HepG2 (cell line): Measurements from ENCODE around the gene SKIC2. TPM values are rescaled to one million over a fixed set of nuclear protein-coding genes. Genes with fewer than 3 reads are reported as not detected.
A peak's percentile ranks its signal among the peaks of the same experiment; 100 is the strongest.

ENCODE experiments used
- FOXK2 ChIP-seq: fragments of 450-650 bp; IDR thresholded peaks from 2 replicates; pipeline ENCODE4 v1.6.1; 2016
- HIVEP1 ChIP-seq: sonication (generic); formaldehyde crosslinking; IDR thresholded peaks from 2 replicates; pipeline ENCODE4 v1.4.0; 2020; ENCODE audit warnings: mild to moderate bottlenecking, missing genetic modification reagents
- MEIS2 ChIP-seq: sonication (generic); formaldehyde crosslinking; IDR thresholded peaks from 2 replicates; pipeline ENCODE4 v1.9.0; 2021; ENCODE audit warnings: mild to moderate bottlenecking, missing genetic modification reagents
- MZF1 ChIP-seq: sonication (generic); formaldehyde crosslinking; IDR thresholded peaks from 2 replicates; pipeline ENCODE4 v1.8.1; 2023; ENCODE audit warnings: mild to moderate bottlenecking, missing genetic modification reagents, borderline replicate concordance
- NFATC3 ChIP-seq: sonication (generic); formaldehyde crosslinking; IDR thresholded peaks from 2 replicates; pipeline ENCODE4 v1.5.1; 2020; ENCODE audit warnings: mild to moderate bottlenecking, missing genetic modification reagents
- NR2C2 ChIP-seq: sonication (generic); formaldehyde crosslinking; IDR thresholded peaks from 2 replicates; pipeline ENCODE4 v1.4.0; 2020; ENCODE audit warnings: missing genetic modification reagents, mild to moderate bottlenecking, moderate library complexity, borderline replicate concordance
- PAWR ChIP-seq: sonication (generic); formaldehyde crosslinking; IDR thresholded peaks from 2 replicates; pipeline ENCODE4 v1.4.0; 2020; ENCODE audit warnings: missing genetic modification reagents, mild to moderate bottlenecking, borderline replicate concordance
- RARA ChIP-seq: IDR thresholded peaks from 2 replicates; pipeline ENCODE4 v1.6.1; 2016; ENCODE audit warnings: missing genetic modification reagents, missing compliant biosample characterization
- THYN1 ChIP-seq: sonication (generic); formaldehyde crosslinking; IDR thresholded peaks from 2 replicates; pipeline ENCODE4 v1.8.1; 2023; ENCODE audit warnings: low read depth, mild to moderate bottlenecking, moderate library complexity, missing genetic modification reagents, borderline replicate concordance
- XRCC5 ChIP-seq: fragments of 200-400 bp; formaldehyde crosslinking; optimal IDR thresholded peaks from 2 replicates; pipeline ENCODE3; 2017; ENCODE audit warnings: mild to moderate bottlenecking, low read length
- ZNF292 ChIP-seq: sonication (generic); formaldehyde crosslinking; IDR thresholded peaks from 2 replicates; pipeline ENCODE4 v1.8.1; 2022; ENCODE audit warnings: mild to moderate bottlenecking, low read depth, missing genetic modification reagents, borderline replicate concordance
- ZNF558 ChIP-seq: sonication (generic); formaldehyde crosslinking; IDR thresholded peaks from 2 replicates; pipeline ENCODE4 v1.9.0; 2022; ENCODE audit warnings: mild to moderate bottlenecking, missing genetic modification reagents, borderline replicate concordance
- ZNF570 ChIP-seq: sonication (generic); formaldehyde crosslinking; IDR thresholded peaks from 2 replicates; pipeline ENCODE4 v1.4.0; 2020; ENCODE audit warnings: mild to moderate bottlenecking, missing genetic modification reagents, borderline replicate concordance
- polyA plus RNA-seq, 8 experiments: library from polyadenylated mRNA; depleted of rRNA in 3 of 8; stranded (reverse) in 7 of 8; unstranded in 1 of 8; fragments of >200 nt; fragmentation: Illumina TruSeq in 4 of 8; extraction: Trizol in 4 of 8; gene quantifications; 2 replicates each; pipeline versions ENCODE4 v1.2.1 to v1.2.3, GENCODE V29; 2011 to 2016; ENCODE audit warnings: low read depth in 4 of 8, missing spikeins in 1 of 8, mixed read lengths in 1 of 8; ENCODE audit not compliant: insufficient read depth in 1 of 8
- total RNA-seq, 5 experiments: library from RNA; depleted of rRNA; stranded (reverse); fragments of >200 nt; fragmentation: Illumina TruSeq; extraction: Trizol; gene quantifications; 2 replicates each; pipeline ENCODE4 v1.2.3, GENCODE V29; 2016; ENCODE audit warnings: low read depth in 1 of 5
- TF ChIP-seq, protein P1 (sequence below): IDR thresholded peaks from 2 replicates; pipeline ENCODE4 v1.6.1; 2016; ENCODE audit warnings: mild to moderate bottlenecking
- TF ChIP-seq, protein P2 (sequence below): IDR thresholded peaks from 2 replicates; pipeline ENCODE4 v1.6.1; 2016; ENCODE audit warnings: low read depth
- TF ChIP-seq, protein P3 (sequence below): sonication (generic); formaldehyde crosslinking; IDR thresholded peaks from 2 replicates; pipeline ENCODE4 v1.5.0; 2020; ENCODE audit warnings: mild to moderate bottlenecking, missing genetic modification reagents, borderline replicate concordance
- TF ChIP-seq, protein P4 (sequence below): sonication (generic); formaldehyde crosslinking; IDR thresholded peaks from 2 replicates; pipeline ENCODE4 v1.8.1; 2022; ENCODE audit warnings: mild to moderate bottlenecking, missing genetic modification reagents
- TF ChIP-seq, protein P5 (sequence below): sonication (generic); formaldehyde crosslinking; IDR thresholded peaks from 2 replicates; pipeline ENCODE4 v1.5.0; 2020; ENCODE audit warnings: mild to moderate bottlenecking, missing genetic modification reagents

The SKIC2 gene
- total and polyA plus RNA-seq, 2 of the 13 experiments (the other 11 are each of a cell fraction or from before 2014, with no cell fraction given), result 67.1 to 68.4 TPM

DNA sequence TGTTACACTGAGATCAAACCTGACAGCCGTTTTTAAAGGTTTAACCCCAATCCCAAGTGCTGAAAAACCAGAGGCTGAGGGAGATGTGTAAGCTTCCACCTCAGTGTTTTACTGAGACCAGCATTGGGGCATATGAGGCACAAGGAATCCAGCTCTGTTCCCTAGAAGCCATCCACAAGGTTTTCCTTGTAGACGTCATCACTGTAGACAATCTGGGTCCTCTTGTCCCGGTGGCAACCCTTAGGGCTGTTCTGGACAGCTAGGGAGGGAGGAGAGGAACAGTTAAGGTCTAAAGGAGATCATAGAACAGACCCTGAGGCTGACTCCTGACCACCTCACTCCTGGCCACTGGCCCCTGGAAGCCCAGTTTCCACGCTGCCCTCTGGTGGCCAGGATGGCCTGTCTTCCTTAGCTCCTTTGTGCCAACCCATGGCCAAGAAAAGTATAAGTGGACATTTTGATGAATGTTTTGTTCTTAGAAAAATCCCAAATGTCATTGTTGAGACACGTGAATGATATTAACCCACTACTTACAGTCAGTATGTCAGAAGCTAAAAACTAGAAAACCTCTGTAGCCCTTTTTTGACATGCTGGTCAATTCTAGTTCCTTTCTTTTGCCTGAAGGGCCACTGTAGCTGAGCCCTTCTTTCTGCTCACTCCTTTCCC lies 6.7 kb upstream of the SKIC2 start (continued):
- TF ChIP-seq, protein P1, sequence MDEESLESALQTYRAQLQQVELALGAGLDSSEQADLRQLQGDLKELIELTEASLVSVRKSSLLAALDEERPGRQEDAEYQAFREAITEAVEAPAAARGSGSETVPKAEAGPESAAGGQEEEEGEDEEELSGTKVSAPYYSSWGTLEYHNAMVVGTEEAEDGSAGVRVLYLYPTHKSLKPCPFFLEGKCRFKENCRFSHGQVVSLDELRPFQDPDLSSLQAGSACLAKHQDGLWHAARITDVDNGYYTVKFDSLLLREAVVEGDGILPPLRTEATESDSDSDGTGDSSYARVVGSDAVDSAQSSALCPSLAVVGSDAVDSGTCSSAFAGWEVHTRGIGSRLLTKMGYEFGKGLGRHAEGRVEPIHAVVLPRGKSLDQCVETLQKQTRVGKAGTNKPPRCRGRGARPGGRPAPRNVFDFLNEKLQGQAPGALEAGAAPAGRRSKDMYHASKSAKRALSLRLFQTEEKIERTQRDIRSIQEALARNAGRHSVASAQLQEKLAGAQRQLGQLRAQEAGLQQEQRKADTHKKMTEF (CRISPR knock-in tag), result peak; percentile 48; the same call in 1 of the 2 replicates
- TF ChIP-seq MZF1 (CRISPR knock-in tag) (no peak), NFATC3 (CRISPR knock-in tag) (no peak), XRCC5 (peak; percentile 81), RARA (CRISPR knock-in tag) (0 out of 2 replicates have a peak, but pooled peaks have one; percentile 25), FOXK2 (no peak), MEIS2 (CRISPR knock-in tag) (no peak), ZNF292 (CRISPR knock-in tag) (no peak), NR2C2 (no peak), ZNF558 (CRISPR knock-in tag) (no peak), THYN1 (CRISPR knock-in tag) (no peak), PAWR (CRISPR knock-in tag) (no peak), HIVEP1 (CRISPR knock-in tag) (no peak), ZNF570 (CRISPR knock-in tag) (no peak)
- TF ChIP-seq, protein P2, sequence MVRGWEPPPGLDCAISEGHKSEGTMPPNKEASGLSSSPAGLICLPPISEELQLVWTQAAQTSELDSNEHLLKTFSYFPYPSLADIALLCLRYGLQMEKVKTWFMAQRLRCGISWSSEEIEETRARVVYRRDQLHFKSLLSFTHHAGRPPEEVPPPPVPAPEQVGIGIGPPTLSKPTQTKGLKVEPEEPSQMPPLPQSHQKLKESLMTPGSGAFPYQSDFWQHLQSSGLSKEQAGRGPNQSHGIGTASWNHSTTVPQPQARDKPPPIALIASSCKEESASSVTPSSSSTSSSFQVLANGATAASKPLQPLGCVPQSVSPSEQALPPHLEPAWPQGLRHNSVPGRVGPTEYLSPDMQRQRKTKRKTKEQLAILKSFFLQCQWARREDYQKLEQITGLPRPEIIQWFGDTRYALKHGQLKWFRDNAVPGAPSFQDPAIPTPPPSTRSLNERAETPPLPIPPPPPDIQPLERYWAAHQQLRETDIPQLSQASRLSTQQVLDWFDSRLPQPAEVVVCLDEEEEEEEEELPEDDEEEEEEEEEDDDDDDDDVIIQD, result peak; percentile 40; the same call in 1 of the 2 replicates
- TF ChIP-seq, protein P3, sequence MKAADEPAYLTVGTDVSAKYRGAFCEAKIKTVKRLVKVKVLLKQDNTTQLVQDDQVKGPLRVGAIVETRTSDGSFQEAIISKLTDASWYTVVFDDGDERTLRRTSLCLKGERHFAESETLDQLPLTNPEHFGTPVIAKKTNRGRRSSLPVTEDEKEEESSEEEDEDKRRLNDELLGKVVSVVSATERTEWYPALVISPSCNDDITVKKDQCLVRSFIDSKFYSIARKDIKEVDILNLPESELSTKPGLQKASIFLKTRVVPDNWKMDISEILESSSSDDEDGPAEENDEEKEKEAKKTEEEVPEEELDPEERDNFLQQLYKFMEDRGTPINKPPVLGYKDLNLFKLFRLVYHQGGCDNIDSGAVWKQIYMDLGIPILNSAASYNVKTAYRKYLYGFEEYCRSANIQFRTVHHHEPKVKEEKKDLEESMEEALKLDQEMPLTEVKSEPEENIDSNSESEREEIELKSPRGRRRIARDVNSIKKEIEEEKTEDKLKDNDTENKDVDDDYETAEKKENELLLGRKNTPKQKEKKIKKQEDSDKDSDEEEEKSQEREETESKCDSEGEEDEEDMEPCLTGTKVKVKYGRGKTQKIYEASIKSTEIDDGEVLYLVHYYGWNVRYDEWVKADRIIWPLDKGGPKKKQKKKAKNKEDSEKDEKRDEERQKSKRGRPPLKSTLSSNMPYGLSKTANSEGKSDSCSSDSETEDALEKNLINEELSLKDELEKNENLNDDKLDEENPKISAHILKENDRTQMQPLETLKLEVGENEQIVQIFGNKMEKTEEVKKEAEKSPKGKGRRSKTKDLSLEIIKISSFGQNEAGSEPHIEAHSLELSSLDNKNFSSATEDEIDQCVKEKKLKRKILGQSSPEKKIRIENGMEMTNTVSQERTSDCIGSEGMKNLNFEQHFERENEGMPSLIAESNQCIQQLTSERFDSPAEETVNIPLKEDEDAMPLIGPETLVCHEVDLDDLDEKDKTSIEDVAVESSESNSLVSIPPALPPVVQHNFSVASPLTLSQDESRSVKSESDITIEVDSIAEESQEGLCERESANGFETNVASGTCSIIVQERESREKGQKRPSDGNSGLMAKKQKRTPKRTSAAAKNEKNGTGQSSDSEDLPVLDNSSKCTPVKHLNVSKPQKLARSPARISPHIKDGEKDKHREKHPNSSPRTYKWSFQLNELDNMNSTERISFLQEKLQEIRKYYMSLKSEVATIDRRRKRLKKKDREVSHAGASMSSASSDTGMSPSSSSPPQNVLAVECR (CRISPR knock-in tag), result peak; percentile 42; the same call in 1 of the 2 replicates
- TF ChIP-seq, protein P4, sequence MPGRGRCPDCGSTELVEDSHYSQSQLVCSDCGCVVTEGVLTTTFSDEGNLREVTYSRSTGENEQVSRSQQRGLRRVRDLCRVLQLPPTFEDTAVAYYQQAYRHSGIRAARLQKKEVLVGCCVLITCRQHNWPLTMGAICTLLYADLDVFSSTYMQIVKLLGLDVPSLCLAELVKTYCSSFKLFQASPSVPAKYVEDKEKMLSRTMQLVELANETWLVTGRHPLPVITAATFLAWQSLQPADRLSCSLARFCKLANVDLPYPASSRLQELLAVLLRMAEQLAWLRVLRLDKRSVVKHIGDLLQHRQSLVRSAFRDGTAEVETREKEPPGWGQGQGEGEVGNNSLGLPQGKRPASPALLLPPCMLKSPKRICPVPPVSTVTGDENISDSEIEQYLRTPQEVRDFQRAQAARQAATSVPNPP, result no peak
- TF ChIP-seq, protein P5, sequence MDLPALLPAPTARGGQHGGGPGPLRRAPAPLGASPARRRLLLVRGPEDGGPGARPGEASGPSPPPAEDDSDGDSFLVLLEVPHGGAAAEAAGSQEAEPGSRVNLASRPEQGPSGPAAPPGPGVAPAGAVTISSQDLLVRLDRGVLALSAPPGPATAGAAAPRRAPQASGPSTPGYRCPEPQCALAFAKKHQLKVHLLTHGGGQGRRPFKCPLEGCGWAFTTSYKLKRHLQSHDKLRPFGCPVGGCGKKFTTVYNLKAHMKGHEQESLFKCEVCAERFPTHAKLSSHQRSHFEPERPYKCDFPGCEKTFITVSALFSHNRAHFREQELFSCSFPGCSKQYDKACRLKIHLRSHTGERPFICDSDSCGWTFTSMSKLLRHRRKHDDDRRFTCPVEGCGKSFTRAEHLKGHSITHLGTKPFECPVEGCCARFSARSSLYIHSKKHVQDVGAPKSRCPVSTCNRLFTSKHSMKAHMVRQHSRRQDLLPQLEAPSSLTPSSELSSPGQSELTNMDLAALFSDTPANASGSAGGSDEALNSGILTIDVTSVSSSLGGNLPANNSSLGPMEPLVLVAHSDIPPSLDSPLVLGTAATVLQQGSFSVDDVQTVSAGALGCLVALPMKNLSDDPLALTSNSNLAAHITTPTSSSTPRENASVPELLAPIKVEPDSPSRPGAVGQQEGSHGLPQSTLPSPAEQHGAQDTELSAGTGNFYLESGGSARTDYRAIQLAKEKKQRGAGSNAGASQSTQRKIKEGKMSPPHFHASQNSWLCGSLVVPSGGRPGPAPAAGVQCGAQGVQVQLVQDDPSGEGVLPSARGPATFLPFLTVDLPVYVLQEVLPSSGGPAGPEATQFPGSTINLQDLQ (CRISPR knock-in tag), result no peak
